Measurements from ENCODE around the gene PDGFD.

The PDGFD gene

DNA sequence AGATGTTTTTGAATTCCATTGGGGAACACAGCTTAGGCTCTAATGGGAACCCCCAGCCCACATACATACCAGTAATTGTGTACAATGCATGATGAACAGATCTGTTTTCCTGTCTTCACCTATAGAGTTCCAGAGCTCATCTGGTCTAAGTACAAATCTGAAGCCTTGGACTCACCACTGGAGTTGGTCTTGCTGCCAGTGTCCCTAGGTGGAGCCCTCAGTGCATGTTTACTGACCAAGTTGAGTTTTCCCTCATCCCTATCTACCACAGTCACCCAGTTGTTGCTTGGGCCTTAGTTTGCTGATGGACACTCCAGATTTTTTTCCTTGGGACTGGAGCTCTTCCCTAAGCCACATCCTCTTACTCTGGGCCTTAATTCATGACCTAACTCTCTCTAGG, 286.7 kb downstream of the PDGFD start:
- DNase-seq: no peak

DNA sequence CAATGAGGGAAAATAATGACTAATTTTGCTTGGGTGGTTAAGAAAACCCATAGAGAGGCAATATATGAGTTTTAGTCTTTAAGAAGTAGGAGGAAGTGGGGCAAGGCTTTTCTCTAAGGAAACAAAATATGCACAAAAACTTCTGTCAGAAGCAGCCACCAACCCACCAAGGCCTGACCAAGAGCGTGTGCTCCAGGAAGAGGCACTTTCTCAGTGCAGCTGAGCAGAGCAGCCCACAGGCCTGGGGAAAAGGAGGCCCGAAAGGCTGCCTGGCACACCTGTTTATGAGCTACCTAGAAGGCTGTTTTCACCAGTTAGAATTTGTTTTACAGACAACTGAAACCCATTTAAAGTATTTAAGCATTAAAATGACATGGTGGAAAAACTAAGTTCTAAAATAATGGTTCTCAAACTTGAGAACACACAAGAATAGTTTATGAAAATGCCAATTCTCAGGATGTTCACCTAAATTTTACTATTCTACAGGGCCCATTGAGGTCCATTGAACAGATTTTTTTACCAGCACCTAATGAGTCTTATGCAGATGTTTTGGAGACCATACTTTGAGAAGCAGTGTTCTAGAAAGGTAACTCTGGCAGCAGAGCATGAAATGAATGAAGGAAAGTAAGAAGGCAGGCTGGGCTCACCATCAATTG, 288.0 kb downstream of the PDGFD start:
- DNase-seq: no peak

DNA sequence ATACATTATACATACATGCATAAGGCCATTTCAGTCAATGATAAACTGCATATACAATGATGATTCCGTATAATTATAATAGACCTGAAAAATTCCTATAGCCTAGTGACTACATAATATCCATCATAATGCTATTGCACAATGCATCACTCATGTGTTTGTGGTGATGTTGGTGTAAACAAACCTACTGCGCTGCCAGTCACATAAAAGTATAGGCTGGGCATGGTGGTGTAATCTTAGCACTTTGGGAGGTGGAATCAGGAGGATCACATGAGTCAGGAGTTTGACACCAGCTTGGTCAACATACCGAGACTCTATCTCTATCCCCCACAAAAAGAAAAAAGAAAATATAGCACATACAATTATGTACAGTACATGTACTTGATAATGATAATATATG, 291.2 kb downstream of the PDGFD start:
- DNase-seq: no peak

DNA sequence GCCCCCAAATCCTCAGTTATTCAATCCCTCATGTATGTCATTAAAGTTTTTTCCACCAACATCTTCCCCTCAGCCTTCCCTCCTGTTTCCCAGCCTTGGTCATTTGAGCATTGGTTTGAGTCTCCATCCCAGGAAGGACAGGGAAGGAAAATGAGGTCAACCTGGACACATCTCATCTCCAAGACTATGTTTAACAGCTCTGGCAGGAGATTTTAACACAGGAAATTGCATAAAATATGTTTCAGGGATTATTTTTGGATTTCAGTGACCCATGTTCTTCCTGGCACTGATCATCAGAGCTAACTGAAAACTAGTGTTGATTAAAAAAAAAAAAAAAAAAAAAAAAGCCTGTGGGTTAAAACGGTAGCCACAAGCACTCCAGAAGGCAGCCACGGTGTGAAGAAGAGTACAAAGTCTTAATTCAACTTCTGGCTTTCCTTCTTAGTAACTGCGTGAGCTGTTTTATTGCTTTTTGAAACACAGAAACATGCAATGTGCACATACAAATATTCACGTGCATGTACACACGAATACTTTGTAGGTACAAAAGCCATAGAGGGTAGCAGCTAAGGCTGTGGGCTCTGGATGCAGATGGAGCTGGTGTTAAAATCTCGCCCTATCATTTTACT, 291.9 kb downstream of the PDGFD start:
- no peak for DNase-seq

DNA sequence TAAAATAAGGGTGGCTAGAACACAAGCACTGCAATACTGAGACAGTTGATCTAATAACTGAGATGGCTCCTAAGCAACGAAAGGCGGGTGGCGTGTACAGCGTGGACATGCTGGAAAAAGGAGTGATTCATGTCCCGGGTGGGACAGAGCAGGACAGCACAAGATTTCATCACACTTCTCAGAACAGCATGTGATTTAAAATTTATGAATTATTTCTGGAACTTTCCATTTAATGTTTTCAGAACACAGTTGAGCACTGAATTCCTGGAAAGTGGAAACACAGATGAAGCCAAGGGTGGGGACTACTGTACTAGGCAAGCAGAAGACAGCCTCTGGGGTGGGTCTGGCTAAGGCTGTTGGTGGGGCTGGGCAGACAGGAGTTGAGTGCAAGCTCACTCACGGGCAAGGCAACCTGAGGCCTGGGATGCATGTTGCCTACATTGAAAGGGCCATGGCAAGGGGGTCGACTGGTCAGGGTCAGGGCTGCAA, 293.1 kb downstream of the PDGFD start:
- DNase-seq: no peak

DNA sequence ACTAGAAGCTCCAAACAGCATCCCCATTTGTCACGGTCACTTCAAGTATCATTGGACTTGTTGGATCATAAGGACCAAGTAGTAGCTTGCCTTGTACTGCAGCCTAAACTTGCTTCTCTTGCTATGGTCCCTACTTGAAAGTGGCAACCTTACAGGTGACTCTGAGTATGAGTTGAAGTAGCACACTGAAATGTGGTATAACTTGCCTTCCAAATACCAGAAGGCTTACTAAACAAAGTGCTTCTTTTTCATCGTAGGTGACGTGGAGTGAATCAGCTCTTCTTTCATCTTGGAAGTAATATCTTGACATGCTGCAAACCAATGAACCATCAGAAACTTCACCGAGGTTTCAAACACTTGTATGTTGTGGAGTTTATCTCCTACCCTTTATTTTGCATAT, 296.5 kb downstream of the PDGFD start:
- no peak for DNase-seq

DNA sequence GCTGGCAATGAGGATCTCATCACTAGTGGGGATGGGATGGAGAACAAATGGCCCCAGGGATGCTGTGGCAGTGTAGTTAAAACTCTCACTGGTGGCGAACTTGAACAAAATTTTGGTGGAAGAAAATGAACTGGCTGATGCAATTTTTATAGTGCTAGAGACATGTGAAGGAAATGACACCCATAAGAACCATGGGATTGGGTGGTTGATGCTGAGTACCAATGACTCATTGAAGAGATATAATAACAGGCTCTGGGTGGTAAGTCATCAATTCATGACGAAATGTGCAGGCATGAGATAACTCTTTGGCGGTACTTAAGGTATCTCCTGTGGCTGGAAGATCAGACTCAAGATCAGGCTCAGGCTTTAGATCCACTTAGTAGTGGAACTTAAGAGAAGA, 300.4 kb downstream of the PDGFD start:
- DNase-seq: no peak

DNA sequence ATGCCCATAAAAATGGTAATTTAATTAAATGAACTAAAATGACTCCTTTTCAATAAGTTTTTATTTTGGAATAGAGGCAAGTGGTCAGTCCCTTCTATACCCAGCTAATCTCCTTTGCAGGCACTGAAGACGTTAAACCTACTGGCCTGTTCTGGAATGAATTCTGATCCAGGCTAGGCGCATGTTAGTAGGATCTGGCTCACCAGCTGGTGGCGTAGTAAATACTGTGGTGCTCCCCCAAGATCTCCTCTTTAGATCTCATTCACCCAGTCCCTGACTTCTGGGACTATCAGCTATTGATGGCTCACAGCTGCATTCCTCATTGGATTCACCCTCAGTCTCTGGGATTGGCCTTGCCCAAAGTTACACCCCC, 301.2 kb downstream of the PDGFD start:
- DNase-seq: no peak

DNA sequence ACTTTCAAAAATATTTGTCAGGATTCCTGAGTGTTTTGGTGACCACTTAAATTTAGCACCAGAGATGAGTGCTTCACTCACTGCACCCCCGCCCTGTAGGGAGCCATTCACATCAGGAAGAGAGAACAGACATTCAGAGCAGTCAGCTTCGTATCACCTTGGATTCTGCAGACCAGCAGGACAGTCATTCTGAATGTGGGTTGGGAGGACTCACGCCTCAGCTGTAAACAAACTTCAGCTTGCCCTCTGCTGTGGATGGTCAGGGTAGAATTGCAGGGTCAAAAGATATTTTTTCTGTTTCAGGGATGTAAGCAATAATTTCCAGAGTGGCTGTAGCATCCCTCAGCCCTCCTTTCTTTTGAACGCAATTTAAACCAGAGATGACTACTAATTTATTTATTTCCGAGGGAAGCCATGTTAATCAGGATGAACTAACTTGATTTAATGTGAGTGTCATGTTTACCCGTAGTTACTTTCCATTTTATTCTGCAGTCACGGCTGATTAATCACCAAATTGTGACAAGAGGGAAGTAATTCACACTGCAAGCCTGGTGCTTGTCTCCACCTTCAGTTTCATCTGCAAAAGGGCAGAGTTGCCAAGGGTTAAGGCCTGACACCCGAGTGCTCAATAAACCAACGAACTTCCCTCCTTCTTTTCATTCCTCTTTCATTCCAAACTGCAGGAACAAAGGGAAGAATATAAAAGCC, 301.7 kb downstream of the PDGFD start:
- DNase-seq: no peak
